Smooth muscle cell of trachea (primary cell): ENCODE measurements around the gene DDX49. TPM values are rescaled to one million over a fixed set of nuclear protein-coding genes. Genes with fewer than 3 reads are reported as not detected.

Experiments
- total RNA-seq: library from RNA; depleted of rRNA; stranded (reverse); fragments of >200 nt; gene quantifications from 2 replicates; pipeline ENCODE4 v1.2.1, GENCODE V29; 2014

The DDX49 gene, protein sequence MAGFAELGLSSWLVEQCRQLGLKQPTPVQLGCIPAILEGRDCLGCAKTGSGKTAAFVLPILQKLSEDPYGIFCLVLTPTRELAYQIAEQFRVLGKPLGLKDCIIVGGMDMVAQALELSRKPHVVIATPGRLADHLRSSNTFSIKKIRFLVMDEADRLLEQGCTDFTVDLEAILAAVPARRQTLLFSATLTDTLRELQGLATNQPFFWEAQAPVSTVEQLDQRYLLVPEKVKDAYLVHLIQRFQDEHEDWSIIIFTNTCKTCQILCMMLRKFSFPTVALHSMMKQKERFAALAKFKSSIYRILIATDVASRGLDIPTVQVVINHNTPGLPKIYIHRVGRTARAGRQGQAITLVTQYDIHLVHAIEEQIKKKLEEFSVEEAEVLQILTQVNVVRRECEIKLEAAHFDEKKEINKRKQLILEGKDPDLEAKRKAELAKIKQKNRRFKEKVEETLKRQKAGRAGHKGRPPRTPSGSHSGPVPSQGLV
- total RNA-seq = 45.2 and 50.3 TPM in 2 replicates

DNA sequence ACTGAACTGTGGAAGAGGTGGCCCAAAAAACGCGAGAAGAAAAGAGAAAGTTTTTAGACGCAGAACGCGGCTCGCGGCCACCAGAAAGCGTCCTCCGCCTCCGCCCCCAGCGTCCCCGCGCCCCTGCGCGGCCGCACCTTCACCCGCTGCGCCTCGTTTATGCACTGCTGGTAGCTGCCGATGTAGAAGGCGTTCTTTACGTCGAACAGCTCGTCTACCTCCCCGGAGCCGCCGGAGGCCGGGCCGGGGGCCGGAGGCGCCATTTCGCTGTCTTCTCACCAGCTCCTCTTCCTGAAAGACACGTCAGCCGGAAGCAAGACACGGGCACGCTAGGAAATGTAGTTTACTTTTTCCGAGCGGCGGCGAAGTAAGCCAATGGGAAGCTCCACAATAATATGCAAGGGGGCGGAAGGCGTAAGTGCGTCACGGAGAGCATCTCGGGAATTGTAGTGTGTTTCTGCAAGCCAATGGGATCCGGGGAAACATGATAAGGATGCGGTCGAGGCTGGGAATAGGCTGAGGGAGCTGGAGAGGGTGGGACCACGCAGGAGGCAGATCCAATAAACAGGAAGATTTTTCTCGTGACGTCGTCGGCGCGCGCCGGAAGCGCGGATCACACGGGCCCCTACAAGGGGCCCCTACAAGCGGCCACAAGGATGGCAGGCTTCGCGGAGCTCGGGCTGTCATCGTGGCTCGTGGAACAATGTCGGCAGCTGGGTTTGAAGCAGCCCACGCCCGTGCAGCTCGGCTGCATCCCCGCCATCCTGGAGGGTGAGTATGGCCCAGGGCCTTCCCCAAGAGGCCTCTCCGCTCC is at the start of gene DDX49, which contains the start of gene COPE:
Gene DDX49 (plus strand): TSS at position 630 of the 814 bp plus-strand sequence. CDS start 27 bp downstream, at position 657.
Gene COPE (minus strand): TSS at position 302 of the 814 bp plus-strand sequence. CDS start 39 bp downstream, at position 263.

DNA sequence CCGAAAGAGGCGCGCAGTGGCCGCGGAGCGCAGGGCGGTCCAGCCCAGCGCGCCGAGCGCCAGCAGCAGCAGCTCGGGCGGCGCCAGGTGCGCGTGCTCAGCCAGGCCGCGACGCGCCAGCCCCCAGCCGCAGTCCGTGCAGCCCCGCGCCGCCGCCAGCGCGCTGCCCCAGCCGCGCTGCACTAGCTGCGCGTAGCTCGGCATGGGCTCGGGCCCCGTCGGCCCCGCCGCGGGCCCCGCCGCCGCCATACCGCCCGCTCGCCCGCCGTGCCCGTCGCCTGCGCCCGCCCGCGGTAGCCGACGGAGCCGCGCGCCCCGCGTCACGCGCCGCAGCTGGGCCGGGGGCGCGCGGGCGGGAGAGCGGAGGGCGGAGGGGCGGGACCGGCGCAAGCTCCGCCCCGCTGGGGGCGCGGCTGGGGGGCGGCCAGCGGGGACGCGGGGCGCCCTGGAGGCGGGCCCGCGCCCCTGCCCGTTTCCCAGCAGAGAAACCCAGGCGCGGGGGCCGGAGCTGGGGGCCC is 23.6 kb upstream of the DDX49 start, which contains the start of gene CERS1:
Gene CERS1 (minus strand): TSS at position 335 of the 518 bp plus-strand sequence. CDS start 86 bp downstream, at position 249.

DNA sequence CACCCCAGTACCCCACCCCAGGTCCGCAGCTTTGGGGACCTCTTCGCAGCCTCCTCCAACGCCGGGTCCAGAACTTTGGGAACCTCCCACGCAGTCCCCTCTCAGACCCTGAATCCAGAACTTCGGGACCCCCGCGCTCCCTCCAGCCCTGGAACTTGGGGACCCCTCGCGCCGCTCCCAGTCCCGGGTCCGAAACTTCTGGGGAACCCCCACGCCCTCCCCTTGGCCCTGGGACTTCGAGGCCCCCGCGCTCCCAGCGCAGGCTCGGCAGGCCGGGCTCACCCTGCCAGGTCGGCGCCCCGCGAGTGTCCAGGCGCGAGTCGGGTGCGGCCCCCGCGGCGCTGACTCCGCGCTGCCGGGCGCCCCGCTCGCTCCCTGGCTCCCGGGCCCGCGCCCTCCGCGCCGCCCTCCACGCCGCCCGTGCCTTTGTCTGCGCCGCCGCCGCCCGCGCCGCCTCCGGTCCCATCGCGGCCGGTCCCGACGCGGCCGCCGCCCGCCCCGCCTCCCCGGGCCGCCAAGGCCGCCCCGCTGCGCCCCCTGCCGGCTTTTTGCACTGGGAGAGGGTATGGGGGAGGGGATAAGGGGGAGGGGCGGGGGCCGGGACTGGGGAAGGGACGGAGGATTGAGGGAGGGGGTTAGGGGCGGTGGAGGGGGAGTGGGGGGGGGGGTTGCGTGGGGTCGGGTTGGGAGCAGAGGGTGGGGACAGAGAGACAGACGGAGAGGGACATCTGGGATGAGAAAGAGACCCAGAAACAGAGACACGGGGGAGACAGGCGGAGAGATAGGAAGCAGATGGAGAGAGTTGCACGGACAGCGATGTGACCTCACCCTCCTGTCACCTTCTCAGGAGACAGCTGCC is 21.5 kb downstream of the DDX49 start, which contains the start of gene HOMER3:
Gene HOMER3 (minus strand): TSS at position 449 of the 859 bp plus-strand sequence. CDS start 2,235 bp downstream, outside the sequence.

Other genes starting within 250 kb of the DDX49 start
- gene CRTC1, start 236.0 kb upstream of the DDX49 start, total RNA-seq = 2.6 and 6.8 TPM in 2 replicates
- 0.15 and 0.17 TPM in 2 replicates for gene COMP, start 128.4 kb upstream of the DDX49 start, total RNA-seq
- gene UPF1, start 87.8 kb upstream of the DDX49 start, total RNA-seq = 84.5 and 97.8 TPM in 2 replicates
- gene CERS1, start 23.6 kb upstream of the DDX49 start, total RNA-seq = 0.29 and 2.5 TPM in 2 replicates
- gene COPE, start 328 bp upstream of the DDX49 start, total RNA-seq = 224 and 299 TPM in 2 replicates
- gene HOMER3, start 21.5 kb downstream of the DDX49 start, total RNA-seq = 76.1 and 86.0 TPM in 2 replicates
- 33.6 and 37.5 TPM in 2 replicates for gene SUGP2, start 113.8 kb downstream of the DDX49 start, total RNA-seq
- gene ARMC6, start 113.9 kb downstream of the DDX49 start, total RNA-seq = 43.2 TPM in 2 replicates
- 7.9 and 12.4 TPM in 2 replicates for gene SLC25A42, start 144.3 kb downstream of the DDX49 start, total RNA-seq
- 19.8 and 47.8 TPM in 2 replicates for gene TMEM161A, start 218.8 kb downstream of the DDX49 start, total RNA-seq